Right atrium auricular region (tissue), 2 donors: Measurements from ENCODE around the gene CBX5. TPM values are rescaled to one million over a fixed set of nuclear protein-coding genes. Genes with fewer than 3 reads are reported as not detected.

Experiments used
- DNase-seq: peaks from one replicate; pipeline ENCODE4 v3.0.0-alpha.2; 2019; ENCODE audit warnings: low spot score
- H3K27ac ChIP-seq, 2 donors: fragments of 200-600 bp; sonication (generic); 1 replicate in 1 of 2; 2 replicates in 1 of 2; pipeline ENCODE4 v1.5.1; 2016 to 2019
- H3K27me3 ChIP-seq, 2 donors: fragments of 200-600 bp; sonication (generic); one replicate each; pipeline versions ENCODE4 v1.5.1 to v1.6.0; 2017 to 2019
- H3K36me3 ChIP-seq: fragments of 200-600 bp; sonication (generic); one replicate; pipeline ENCODE4 v1.5.1; 2016
- H3K4me1 ChIP-seq, 2 donors: fragments of 200-600 bp; sonication (generic); one replicate each; pipeline versions ENCODE4 v1.5.1 to v1.6.0; 2017 to 2019
- H3K4me3 ChIP-seq, 2 donors: fragments of 200-600 bp; sonication (generic); 1 replicate in 1 of 2; 2 replicates in 1 of 2; pipeline ENCODE4 v1.5.1; 2017 to 2019; ENCODE audit warnings: mild to moderate bottlenecking in 1 of 2, moderate library complexity in 1 of 2
- H3K9me3 ChIP-seq, 2 donors: fragments of 200-600 bp; sonication (generic); one replicate each; pipeline ENCODE4 v1.5.1; 2019
- total RNA-seq, 2 donors: library from RNA; depleted of rRNA; stranded (reverse); fragments of >200 nt; gene quantifications; one replicate each; pipeline ENCODE4 v1.1.0, GENCODE V29; 2016
- TF ChIP-seq, protein P1 (sequence below), 2 donors: fragments of 200-600 bp; sonication (generic); IDR thresholded peaks; one replicate each; pipeline ENCODE4 v1.5.1; 2019; ENCODE audit warnings: antibody characterized with exemption in 2 of 2

Gene CBX5
- total RNA-seq, 2 donors from 2014 or later: 33.0 to 33.9 TPM

- TF ChIP-seq, protein P1, sequence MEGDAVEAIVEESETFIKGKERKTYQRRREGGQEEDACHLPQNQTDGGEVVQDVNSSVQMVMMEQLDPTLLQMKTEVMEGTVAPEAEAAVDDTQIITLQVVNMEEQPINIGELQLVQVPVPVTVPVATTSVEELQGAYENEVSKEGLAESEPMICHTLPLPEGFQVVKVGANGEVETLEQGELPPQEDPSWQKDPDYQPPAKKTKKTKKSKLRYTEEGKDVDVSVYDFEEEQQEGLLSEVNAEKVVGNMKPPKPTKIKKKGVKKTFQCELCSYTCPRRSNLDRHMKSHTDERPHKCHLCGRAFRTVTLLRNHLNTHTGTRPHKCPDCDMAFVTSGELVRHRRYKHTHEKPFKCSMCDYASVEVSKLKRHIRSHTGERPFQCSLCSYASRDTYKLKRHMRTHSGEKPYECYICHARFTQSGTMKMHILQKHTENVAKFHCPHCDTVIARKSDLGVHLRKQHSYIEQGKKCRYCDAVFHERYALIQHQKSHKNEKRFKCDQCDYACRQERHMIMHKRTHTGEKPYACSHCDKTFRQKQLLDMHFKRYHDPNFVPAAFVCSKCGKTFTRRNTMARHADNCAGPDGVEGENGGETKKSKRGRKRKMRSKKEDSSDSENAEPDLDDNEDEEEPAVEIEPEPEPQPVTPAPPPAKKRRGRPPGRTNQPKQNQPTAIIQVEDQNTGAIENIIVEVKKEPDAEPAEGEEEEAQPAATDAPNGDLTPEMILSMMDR (IDR thresholded peaks at IDR 0.05): no peak
- no peak for DNase-seq
- Histone ChIP-seq H3K9me3 (no peaks in the 10 kb centered on the region), H3K27me3 (no peaks in the 10 kb centered on the region), H3K4me3 (no peak overlapping the region), H3K27ac (no peak overlapping the region), H3K4me1 (peaks cover 0 to 2% of the 10 kb centered on the region in 2 donors), H3K36me3 (peaks cover 7% of the 10 kb centered on the region)
Observed at GRCh38 chr12:54182981-54183380, 96.9 kb downstream of the CBX5 start.

- no peaks in the 10 kb centered on the region for H3K4me1 ChIP-seq
- TF ChIP-seq, protein P1 (IDR thresholded peaks at IDR 0.05): no peak
- H3K36me3 ChIP-seq: peaks cover 7% of the 10 kb centered on the region
- DNase-seq: no peak
- no peaks in the 10 kb centered on the region for H3K27me3 ChIP-seq
- no peak overlapping the region for H3K27ac ChIP-seq
- H3K4me3 ChIP-seq: no peak overlapping the region
- H3K9me3 ChIP-seq: no peaks in the 10 kb centered on the region
Observed at GRCh38 chr12:54182086-54182485, 97.8 kb downstream of the CBX5 start.

Other genes starting within 250 kb of the CBX5 start
- under 1 TPM in 1 of 2 donors, not detected in 1; 0.33 TPM for gene HOXC5, start 247.1 kb downstream of the CBX5 start, total RNA-seq
- gene HOXC4, start 226.3 kb downstream of the CBX5 start, total RNA-seq: under 1 TPM in 1 of 2 donors, not detected in 1; 0.20 TPM
- 10 to 100 TPM; 14.5 to 29.4 TPM for gene SMUG1, start 91.1 kb downstream of the CBX5 start, total RNA-seq
- 100 to 1,000 TPM; 237 to 404 TPM for gene HNRNPA1, start 604 bp upstream of the CBX5 start, total RNA-seq
- gene NFE2, start 20.9 kb upstream of the CBX5 start, total RNA-seq: 1 to 10 TPM; 1.1 to 2.9 TPM
- 100 to 1,000 TPM in 1 of 2 donors, 10 to 100 TPM in 1; 79.2 to 154 TPM for gene COPZ1, start 45.0 kb upstream of the CBX5 start, total RNA-seq
- under 1 TPM in 1 of 2 donors, not detected in 1; 0.43 TPM for gene GPR84, start 84.4 kb upstream of the CBX5 start, total RNA-seq
- gene ZNF385A, start 104.6 kb upstream of the CBX5 start, total RNA-seq: 10 to 100 TPM in 1 of 2 donors, 1 to 10 TPM in 1; 6.7 to 12.7 TPM
- gene ITGA5, start 139.1 kb upstream of the CBX5 start, total RNA-seq: 100 to 1,000 TPM in 1 of 2 donors, 10 to 100 TPM in 1; 80.5 to 144 TPM
- not detected for gene GTSF1, start 193.5 kb upstream of the CBX5 start, total RNA-seq
- 1 to 10 TPM; 2.9 to 8.3 TPM for gene NCKAP1L, start 217.6 kb upstream of the CBX5 start, total RNA-seq